Activated naive CD4-positive, alpha-beta T cell (primary cell): ENCODE results near the gene PSMB11.
"Not testable (repeated sequence)": the region's sequence is repeated elsewhere in the genome, so short reads cannot be mapped to it uniquely, and the experiment has no call there.

Experiments used
- DNase-seq, 4 experiments: peaks; one replicate each; lab custom pipeline; 2025; lab: John Stamatoyannopoulos, UW

The PSMB11 gene

GRCh38 chr14:23042162-23042965 lies at the start of gene PSMB11:
Gene PSMB11, plus strand, starts transcription at chr14:23042212. Its CDS starts 14 bp downstream, at chr14:23042226.
- no peak for DNase-seq

- no peak for DNase-seq
Observed at GRCh38 chr14:22993517-22993916, 48.5 kb upstream of the PSMB11 start.

GRCh38 chr14:22994762-22995275 lies 47.2 kb upstream of the PSMB11 start:
- DNase-seq = peak in 1 of 4 experiments; percentile 11

- no peak for DNase-seq
Observed at GRCh38 chr14:22995889-22996625, 46.0 kb upstream of the PSMB11 start.

GRCh38 chr14:22996768-22997654 lies 45.0 kb upstream of the PSMB11 start:
- no peak for DNase-seq

GRCh38 chr14:22997676-22998323 lies 44.2 kb upstream of the PSMB11 start:
- no peak for DNase-seq

- no peak for DNase-seq
Observed at GRCh38 chr14:22998329-22999012, 43.5 kb upstream of the PSMB11 start.

- DNase-seq = no peak
Observed at GRCh38 chr14:23000860-23001259, 41.2 kb upstream of the PSMB11 start.

GRCh38 chr14:23002592-23002991 lies 39.4 kb upstream of the PSMB11 start:
- no peak for DNase-seq

- DNase-seq = not testable (repeated sequence)
Observed at GRCh38 chr14:23004274-23004673, 37.7 kb upstream of the PSMB11 start.

- DNase-seq = no peak
Observed at GRCh38 chr14:23005451-23006187, 36.4 kb upstream of the PSMB11 start.

- DNase-seq = no peak
Observed at GRCh38 chr14:23006188-23006534, 35.9 kb upstream of the PSMB11 start.

- peak; percentile 84 to 94 (median 88) for DNase-seq
Observed at GRCh38 chr14:23006544-23007419, 35.2 kb upstream of the PSMB11 start.

- no peak for DNase-seq
Observed at GRCh38 chr14:23008831-23009230, 33.2 kb upstream of the PSMB11 start.

- no peak for DNase-seq
Observed at GRCh38 chr14:23009483-23009938, 32.5 kb upstream of the PSMB11 start.

- DNase-seq = peak; percentile 26 to 77 (median 44)
Observed at GRCh38 chr14:23009939-23010726, 31.9 kb upstream of the PSMB11 start, which contains the start of gene C14orf93. Gene C14orf93, minus strand, starts transcription at chr14:23010143. Its CDS starts 11,120 bp downstream, at chr14:22999023.

GRCh38 chr14:23013054-23013748 lies 28.8 kb upstream of the PSMB11 start:
- DNase-seq = no peak

- DNase-seq = not testable (repeated sequence)
Observed at GRCh38 chr14:23013749-23014054, 28.3 kb upstream of the PSMB11 start.
